ENCODE measurements around the gene RASL11A.
"Not testable (repeated sequence)": the region's sequence is repeated elsewhere in the genome, so short reads cannot be mapped to it uniquely, and the experiment has no call there.

RASL11A gene

GRCh38 chr13:27300406-27300805 lies 29.8 kb downstream of the RASL11A start:
- not testable (repeated sequence) for DNase-seq (ENCODE audit: low read depth in 2 of 2)

GRCh38 chr13:27300941-27301586 lies 30.4 kb downstream of the RASL11A start:
- DNase-seq (ENCODE audit: low read depth in 2 of 2) = no peak

- no peak for DNase-seq (ENCODE audit: low read depth in 2 of 2)
Observed at GRCh38 chr13:27302643-27303262, 32.1 kb downstream of the RASL11A start.

- no peak for DNase-seq (ENCODE audit: low read depth in 2 of 2)
Observed at GRCh38 chr13:27304099-27304498, 33.5 kb downstream of the RASL11A start.

GRCh38 chr13:27304611-27305010 lies 34.0 kb downstream of the RASL11A start:
- DNase-seq (ENCODE audit: low read depth in 2 of 2) = no peak

- no peak for DNase-seq (ENCODE audit: low read depth in 2 of 2)
Observed at GRCh38 chr13:27306364-27306763, 35.7 kb downstream of the RASL11A start.

GRCh38 chr13:27308941-27309340 lies 38.3 kb downstream of the RASL11A start:
- no peak for DNase-seq (ENCODE audit: low read depth in 2 of 2)

GRCh38 chr13:27309401-27309958 lies 38.9 kb downstream of the RASL11A start:
- DNase-seq (ENCODE audit: low read depth in 2 of 2) = no peak

GRCh38 chr13:27309967-27310598 lies 39.5 kb downstream of the RASL11A start:
- no peak for DNase-seq (ENCODE audit: low read depth in 2 of 2)

GRCh38 chr13:27310946-27311345 lies 40.3 kb downstream of the RASL11A start:
- DNase-seq (ENCODE audit: low read depth in 2 of 2) = no peak

- DNase-seq (ENCODE audit: low read depth in 2 of 2) = no peak
Observed at GRCh38 chr13:27311518-27312210, 41.0 kb downstream of the RASL11A start.

- no peak for DNase-seq (ENCODE audit: low read depth in 2 of 2)
Observed at GRCh38 chr13:27313770-27314169, 43.1 kb downstream of the RASL11A start.

- no peak for DNase-seq (ENCODE audit: low read depth in 2 of 2)
Observed at GRCh38 chr13:27319404-27319803, 48.8 kb downstream of the RASL11A start.

GRCh38 chr13:27321468-27322431 lies 51.1 kb downstream of the RASL11A start:
- no peak for DNase-seq (ENCODE audit: low read depth in 2 of 2)

- not testable (repeated sequence) for DNase-seq (ENCODE audit: low read depth in 2 of 2)
Observed at GRCh38 chr13:27322443-27322842, 51.8 kb downstream of the RASL11A start.
